Endothelial cell of umbilical vein (primary cell): ENCODE measurements around the gene ADNP. TPM values are rescaled to one million over a fixed set of nuclear protein-coding genes. Genes with fewer than 3 reads are reported as not detected.

Experiments used
- BruUV-seq: library from RNA; stranded (reverse); fragments of 400-500 nt; replicated peaks from 2 replicates; lab custom pipeline; 2021; lab: Mats Ljungman, UMichigan
- CTCF ChIA-PET: fragments of 300-600, 350-600 bp; sonication (Branson Sonifier 250); formaldehyde crosslinking; loops from one replicate; lab custom pipeline; 2021; ENCODE audit warnings: antibody characterized with exemption, inconsistent platforms; lab: Charles Lee
- POLR2A ChIA-PET: fragments of 300-600, 350-600 bp; sonication (Branson Sonifier 250); formaldehyde crosslinking; loops from one replicate; lab custom pipeline; 2021; ENCODE audit warnings: antibody characterized with exemption, inconsistent platforms; lab: Charles Lee
- DNase-seq: peaks from one replicate; pipeline ENCODE4 v3.0.0-alpha.2; 2011; ENCODE audit warnings: low read depth, low spot score
- FAIRE-seq: peaks from 2 replicates; lab custom pipeline; 2011; peaks lifted over from hg19 to GRCh38; lab: Jason Lieb, UNC
- H2AFZ ChIP-seq: 2 replicates; pipeline ENCODE4 v1.6.0; 2012; ENCODE audit warnings: low read depth, low read length, control low read depth, inconsistent platforms
- H3K27ac ChIP-seq: 2 replicates; pipeline ENCODE4 v1.5.1; 2011; ENCODE audit warnings: low read depth, mild to moderate bottlenecking, control low read depth, low read length, moderate library complexity; ENCODE audit not compliant: insufficient read depth
- H3K27me3 ChIP-seq, 2 experiments: 2 replicates each; pipeline versions ENCODE4 v1.6.0 to v1.6.1; 2011; ENCODE audit warnings: low read length in 2 of 2, mixed read lengths in 1 of 2; ENCODE audit not compliant: control insufficient read depth in 2 of 2, insufficient read depth in 2 of 2
- H3K36me3 ChIP-seq, 2 experiments: 2 replicates in 1 of 2; 3 replicates in 1 of 2; pipeline ENCODE4 v1.5.1; 2011; ENCODE audit warnings: low read length in 2 of 2, mild to moderate bottlenecking in 1 of 2, moderate library complexity in 1 of 2; ENCODE audit not compliant: control insufficient read depth in 2 of 2, insufficient read depth in 2 of 2; ENCODE audit errors: extremely low read depth in 1 of 2
- H3K4me1 ChIP-seq: 3 replicates; pipeline ENCODE4 v1.5.1; 2011; ENCODE audit warnings: mild to moderate bottlenecking, low read length; ENCODE audit not compliant: control insufficient read depth, insufficient read depth; ENCODE audit errors: extremely low read depth
- H3K4me2 ChIP-seq: 2 replicates; pipeline ENCODE4 v1.6.1; 2011; ENCODE audit warnings: low read length, control low read depth, mixed read lengths; ENCODE audit not compliant: insufficient read depth
- H3K4me3 ChIP-seq, 3 experiments: fragments of 200-600 bp in 1 of 3; sonication (generic), shearing (Covaris generic) in 1 of 3; replicated peaks in 1 of 3; 2 replicates each; pipeline ENCODE4 v1.5.1; 2011 to 2016; ENCODE audit warnings: control low read depth in 3 of 3, low read length in 3 of 3, mild to moderate bottlenecking in 2 of 3, inconsistent platforms in 1 of 3, low read depth in 1 of 3, moderate library complexity in 1 of 3; ENCODE audit not compliant: insufficient read depth in 1 of 3
- H3K79me2 ChIP-seq: 2 replicates; pipeline ENCODE4 v1.6.0; 2012; ENCODE audit warnings: low read length, inconsistent platforms; ENCODE audit not compliant: control insufficient read depth, insufficient read depth
- H3K9ac ChIP-seq: replicated peaks from 2 replicates; pipeline ENCODE3; 2011; ENCODE audit warnings: low read length, control low read depth; ENCODE audit not compliant: insufficient read depth; ENCODE audit errors: extremely low read depth
- H3K9me1 ChIP-seq: replicated peaks from 3 replicates; pipeline ENCODE4 v1.6.0; 2011; ENCODE audit warnings: mild to moderate bottlenecking, low read length; ENCODE audit not compliant: control insufficient read depth, insufficient read depth; ENCODE audit errors: extremely low read depth
- H3K9me3 ChIP-seq: replicated peaks from 2 replicates; pipeline ENCODE4 v1.5.1; 2012; ENCODE audit warnings: low read length, inconsistent platforms; ENCODE audit not compliant: control insufficient read depth, insufficient read depth
- H4K20me1 ChIP-seq: replicated peaks from 2 replicates; pipeline ENCODE3; 2011; ENCODE audit warnings: mild to moderate bottlenecking, low read length; ENCODE audit not compliant: control insufficient read depth, insufficient read depth; ENCODE audit errors: extremely low read depth
- FOS ChIP-seq: IDR thresholded peaks from 2 replicates; pipeline ENCODE4 v1.6.1; 2011; ENCODE audit warnings: mild to moderate bottlenecking, low read length, moderate library complexity, borderline replicate concordance; ENCODE audit not compliant: insufficient read depth
- GATA2 ChIP-seq: IDR thresholded peaks from 2 replicates; pipeline ENCODE4 v1.7.0; 2011; ENCODE audit warnings: low read depth, mild to moderate bottlenecking, moderate library complexity, mixed read lengths, low read length; ENCODE audit not compliant: insufficient read length, insufficient read depth
- JUN ChIP-seq: IDR thresholded peaks from 2 replicates; pipeline ENCODE4 v1.6.1; 2011; ENCODE audit warnings: borderline replicate concordance, low read depth; ENCODE audit not compliant: insufficient read length, insufficient read depth
- MYC ChIP-seq: IDR thresholded peaks from one replicate; pipeline ENCODE4 v1.6.1; 2011; ENCODE audit warnings: mild to moderate bottlenecking, low read depth, low read length
- POLR2A ChIP-seq: IDR thresholded peaks from 2 replicates; pipeline ENCODE4 v1.6.1; 2012; ENCODE audit warnings: low read depth, mild to moderate bottlenecking, control low read depth, low read length
- POLR2AphosphoS5 ChIP-seq: IDR thresholded peaks from 2 replicates; pipeline ENCODE4 v1.6.1; 2012; ENCODE audit warnings: low read depth, mild to moderate bottlenecking, control low read depth, low read length, moderate library complexity; ENCODE audit not compliant: insufficient read depth
- dilution Hi-C: fragments of 300-500 bp; cut with MboI; formaldehyde crosslinking; loops from one replicate; pipeline ENCODE4 v1.15.0; 2019; ENCODE audit warnings: low sequenced_read_pairs; ENCODE audit not compliant: extremely low pct_ligation_motif_present
- intact Hi-C: fragments of 100-400 bp; cut with micrococcal nuclease; formaldehyde crosslinking; loops from one replicate; pipeline ENCODE4 v1.10.0; 2022
- polyA plus RNA-seq, 4 experiments: library from polyadenylated mRNA; depleted of rRNA in 3 of 4; stranded (reverse) in 3 of 4; unstranded in 1 of 4; fragments of >200 nt; gene quantifications; 2 replicates each; pipeline versions ENCODE4 v1.2.1 to v1.2.3, GENCODE V29; 2011 to 2012; ENCODE audit warnings: missing spikeins in 1 of 4
- total RNA-seq: library from RNA; stranded (reverse); gene quantifications from 2 replicates; pipeline ENCODE4 v1.2.3, GENCODE V29; 2021
- TF ChIP-seq, protein P1 (sequence below): IDR thresholded peaks from 2 replicates; pipeline ENCODE4 v1.6.1; 2011; ENCODE audit not compliant: insufficient read depth, insufficient read length

The ADNP gene
- total and polyA plus RNA-seq, 2 donors (not counting 3 experiments of a cell fraction or from before 2014, with no cell fraction given) = 17.8 to 66.0 TPM

DNA sequence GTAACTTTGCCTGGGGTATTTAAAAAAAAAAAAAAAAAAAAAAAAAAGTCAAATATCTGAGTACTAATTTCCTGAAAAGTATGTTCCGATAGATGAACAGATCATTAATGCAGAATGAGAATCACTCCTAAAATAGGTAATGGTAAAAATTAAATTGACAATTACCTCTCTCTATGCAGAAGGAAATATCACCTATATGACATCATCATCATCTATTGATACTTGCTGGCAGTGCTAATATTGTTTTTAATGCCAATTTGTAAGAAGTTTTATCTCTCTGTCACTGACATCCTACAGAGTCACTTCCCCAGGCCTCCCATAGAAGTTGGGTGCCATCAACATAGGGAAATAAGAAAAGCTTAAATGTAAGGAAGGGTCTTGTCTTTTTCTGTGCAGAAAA lies 29.9 kb downstream of the ADNP start:
- no peak for FAIRE-seq

GRCh38 chr20:50900261-50900660 lies 31.0 kb downstream of the ADNP start:
- no peak overlapping the region for H3K4me2 ChIP-seq
- H3K27me3 ChIP-seq = no peaks in the 10 kb centered on the region
- CTCF ChIA-PET = no interaction called here
- H3K27ac ChIP-seq = no peak overlapping the region
- BruUV-seq = no TSS peak
- no peak overlapping the region for H3K9ac ChIP-seq
- H3K79me2 ChIP-seq = peaks cover 62% of the 10 kb centered on the region
- H3K9me3 ChIP-seq = no peaks in the 10 kb centered on the region
- H2AFZ ChIP-seq = no peak overlapping the region
- TF ChIP-seq MYC (no peak), POLR2A (no peak), JUN (peak; percentile 9), GATA2 (no peak), POLR2AphosphoS5 (no peak), FOS (no peak)
- POLR2A ChIA-PET = no interaction called here
- no peaks in the 10 kb centered on the region for H3K9me1 ChIP-seq
- no peak for DNase-seq
- no peaks in the 10 kb centered on the region for H3K4me1 ChIP-seq
- intact Hi-C loops = no loop called here
- H3K4me3 ChIP-seq = no peak overlapping the region
- H3K36me3 ChIP-seq = peaks cover 15 to 21% of the 10 kb centered on the region in 2 experiments
- peaks cover 8% of the 10 kb centered on the region for H4K20me1 ChIP-seq
- dilution Hi-C loops = no loop called here
- FAIRE-seq = no peak

More for the DNA sequence above, 29.9 kb downstream of the ADNP start:
- H2AFZ ChIP-seq = no peak overlapping the region
- peaks cover 13 to 21% of the 10 kb centered on the region in 2 experiments for H3K36me3 ChIP-seq
- intact Hi-C loops = no loop called here
- no peak overlapping the region for H3K4me2 ChIP-seq
- dilution Hi-C loops = no loop called here
- H3K27ac ChIP-seq = no peak overlapping the region
- H3K27me3 ChIP-seq = no peaks in the 10 kb centered on the region
- no peaks in the 10 kb centered on the region for H3K9me1 ChIP-seq
- H3K9ac ChIP-seq = no peak overlapping the region
- no peak for DNase-seq
- TF ChIP-seq, protein P1, sequence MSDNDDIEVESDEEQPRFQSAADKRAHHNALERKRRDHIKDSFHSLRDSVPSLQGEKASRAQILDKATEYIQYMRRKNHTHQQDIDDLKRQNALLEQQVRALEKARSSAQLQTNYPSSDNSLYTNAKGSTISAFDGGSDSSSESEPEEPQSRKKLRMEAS = no peak
- no peak for TF ChIP-seq POLR2AphosphoS5
- TF ChIP-seq JUN = no peak
- CTCF ChIA-PET = no interaction called here
- POLR2A ChIA-PET = no interaction called here
- peaks cover 8% of the 10 kb centered on the region for H4K20me1 ChIP-seq
- no peaks in the 10 kb centered on the region for H3K9me3 ChIP-seq
- H3K79me2 ChIP-seq = peaks cover 72% of the 10 kb centered on the region
- no TSS peak for BruUV-seq
- no peak overlapping the region for H3K4me3 ChIP-seq
- no peaks in the 10 kb centered on the region for H3K4me1 ChIP-seq
